K562 (cell line): Measurements from ENCODE around the gene LY6G6F. TPM values are rescaled to one million over a fixed set of nuclear protein-coding genes. Genes with fewer than 3 reads are reported as not detected.

ENCODE experiments used
- BCOR ChIP-seq: fragments of 450-650 bp; IDR thresholded peaks from 2 replicates; pipeline ENCODE4 v1.6.1; 2016
- BRD4 ChIP-seq: fragments of 200-600 bp; sonication (generic); IDR thresholded peaks from 2 replicates; pipeline ENCODE4 v1.6.1; 2017; ENCODE audit warnings: inconsistent platforms
- HOXB6 ChIP-seq: fragments of 250-450 bp; sonication (Bioruptor Pico); IDR thresholded peaks from 2 replicates; pipeline ENCODE4 v1.5.1; 2022; ENCODE audit warnings: mild to moderate bottlenecking, borderline replicate concordance
- KHSRP ChIP-seq: fragments of 450-650 bp; IDR thresholded peaks from 2 replicates; pipeline ENCODE4 v1.6.1; 2017
- MIER1 ChIP-seq: fragments of 450-650 bp; IDR thresholded peaks from 2 replicates; pipeline ENCODE4 v1.6.1; 2016; ENCODE audit warnings: antibody characterized with exemption, mild to moderate bottlenecking, low read depth
- NR2C1 ChIP-seq, 2 experiments: fragments of 450-650 bp; IDR thresholded peaks; 2 replicates each; pipeline ENCODE4 v1.6.1; 2017; ENCODE audit warnings: mild to moderate bottlenecking in 2 of 2, antibody characterized with exemption in 1 of 2, inconsistent platforms in 1 of 2, missing compliant biosample characterization in 1 of 2, missing genetic modification characterization in 1 of 2
- RCOR1 ChIP-seq, 2 experiments: IDR thresholded peaks; 2 replicates each; pipeline ENCODE4 v1.6.1; 2012; ENCODE audit warnings: low read depth in 2 of 2, low read length in 2 of 2, borderline replicate concordance in 1 of 2, improper control_type of control experiment in 1 of 2
- ZKSCAN8 ChIP-seq: fragments of 200-800 bp; sonication (Bioruptor generic); IDR thresholded peaks from 2 replicates; pipeline ENCODE4 v1.6.1; 2016; ENCODE audit warnings: missing genetic modification characterization, missing compliant biosample characterization
- ZNF146 ChIP-seq: IDR thresholded peaks from one replicate; pipeline ENCODE4 v1.6.1; 2018; ENCODE audit warnings: missing compliant biosample characterization; ENCODE audit not compliant: unreplicated experiment
- ZNF263 ChIP-seq: sonication (generic); formaldehyde crosslinking; IDR thresholded peaks from 2 replicates; pipeline ENCODE4 v1.8.0; 2022; ENCODE audit warnings: mild to moderate bottlenecking, missing genetic modification reagents, borderline replicate concordance
- ZNF707 ChIP-seq: fragments of 250-450 bp; sonication (Bioruptor Pico); conservative IDR thresholded peaks from 2 replicates; pipeline ENCODE4 v1.8.0; 2022; ENCODE audit warnings: inconsistent platforms, mild to moderate bottlenecking, moderate library complexity
- polyA plus RNA-seq, 8 experiments: library from polyadenylated mRNA; depleted of rRNA in 4 of 8; stranded (reverse) in 5 of 8; unstranded in 3 of 8; fragments of >200 nt; fragmentation: Nextera tagmentation in 2 of 8; fragmentation: Illumina TruSeq in 1 of 8; extraction: Ambion mirVana in 2 of 8; extraction: Trizol in 1 of 8; gene quantifications; 2 replicates each; pipeline versions ENCODE4 v1.2.1 to v1.2.3, GENCODE V29; 2011 to 2014; ENCODE audit warnings: inconsistent platforms in 1 of 8, missing spikeins in 1 of 8
- total RNA-seq, 7 experiments: library from RNA; depleted of rRNA in 6 of 7; stranded (reverse); fragments of >200 nt in 6 of 7; fragmentation: Illumina TruSeq in 2 of 7; extraction: Trizol in 2 of 7; gene quantifications; 2 replicates each; pipeline versions ENCODE4 v1.2.1 to v1.2.3, GENCODE V29; 2011 to 2021; ENCODE audit warnings: low replicate concordance in 1 of 7
- TF ChIP-seq, protein P1 (sequence below), 2 experiments: IDR thresholded peaks; 2 replicates each; pipeline ENCODE4 v1.6.1; 2012; ENCODE audit warnings: improper control_type of control experiment in 2 of 2, low read depth in 2 of 2, low read length in 2 of 2, borderline replicate concordance in 1 of 2
- TF ChIP-seq, protein P2 (sequence below): fragments of 450-650 bp; formaldehyde crosslinking; conservative IDR thresholded peaks from 2 replicates; pipeline ENCODE4 v1.4.0; 2022; ENCODE audit warnings: mild to moderate bottlenecking, missing genetic modification characterization
- TF ChIP-seq, protein P3 (sequence below): sonication (generic); formaldehyde crosslinking; IDR thresholded peaks from 2 replicates; pipeline ENCODE4 v1.8.0; 2022; ENCODE audit warnings: mild to moderate bottlenecking, missing genetic modification reagents
- TF ChIP-seq, protein P4 (sequence below): fragments of 250-450 bp; sonication (Bioruptor Pico); IDR thresholded peaks from 2 replicates; pipeline ENCODE4 v1.4.0; 2020

The LY6G6F gene
- total and polyA plus RNA-seq, 9 of the 15 experiments (the other 6 are each of a cell fraction or from before 2014, with no cell fraction given), result 0.14 to 0.50 (median 0.28) TPM; not detected in 2

DNA sequence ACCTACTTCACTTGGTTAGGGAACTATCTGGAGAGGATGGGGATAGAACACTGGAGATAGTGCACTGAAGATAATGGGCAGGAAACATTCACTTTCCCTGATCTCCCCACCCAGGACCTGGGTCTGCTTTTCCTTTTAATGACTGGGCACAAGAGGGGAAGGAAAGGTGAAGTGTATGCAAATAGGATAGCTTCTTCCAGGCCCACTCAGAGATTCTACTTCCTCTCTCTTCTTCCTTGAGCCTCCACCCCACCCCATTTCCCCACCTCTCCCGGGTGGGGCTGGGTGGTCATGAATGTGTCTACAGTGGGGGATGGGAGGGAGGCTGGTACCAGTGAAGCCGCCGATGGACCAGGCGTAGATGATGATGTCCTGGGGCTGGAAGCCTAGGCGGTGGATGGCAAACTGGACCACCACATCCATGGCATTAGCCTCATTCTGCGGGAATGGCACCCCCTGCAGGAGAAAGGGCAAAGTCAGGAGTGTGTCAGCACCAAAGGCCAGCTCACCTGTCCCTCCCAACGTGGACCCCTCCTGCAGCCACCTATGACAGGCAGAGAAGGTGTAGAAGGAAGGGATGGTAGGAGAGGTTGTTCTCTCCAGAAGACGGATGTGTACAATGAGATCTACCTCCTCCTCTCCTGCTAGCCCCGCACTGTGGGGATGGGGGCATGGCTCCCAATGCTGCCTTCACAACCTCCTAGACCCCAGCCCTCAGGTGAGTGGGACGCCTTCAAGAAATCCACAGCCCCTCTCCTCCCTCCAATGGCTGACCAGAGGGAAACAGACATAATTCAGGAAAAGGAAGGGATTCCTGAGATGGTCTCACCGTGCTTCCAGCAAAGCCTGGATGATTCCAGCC is 17.2 kb upstream of the LY6G6F start (continued):
- TF ChIP-seq, protein P1, sequence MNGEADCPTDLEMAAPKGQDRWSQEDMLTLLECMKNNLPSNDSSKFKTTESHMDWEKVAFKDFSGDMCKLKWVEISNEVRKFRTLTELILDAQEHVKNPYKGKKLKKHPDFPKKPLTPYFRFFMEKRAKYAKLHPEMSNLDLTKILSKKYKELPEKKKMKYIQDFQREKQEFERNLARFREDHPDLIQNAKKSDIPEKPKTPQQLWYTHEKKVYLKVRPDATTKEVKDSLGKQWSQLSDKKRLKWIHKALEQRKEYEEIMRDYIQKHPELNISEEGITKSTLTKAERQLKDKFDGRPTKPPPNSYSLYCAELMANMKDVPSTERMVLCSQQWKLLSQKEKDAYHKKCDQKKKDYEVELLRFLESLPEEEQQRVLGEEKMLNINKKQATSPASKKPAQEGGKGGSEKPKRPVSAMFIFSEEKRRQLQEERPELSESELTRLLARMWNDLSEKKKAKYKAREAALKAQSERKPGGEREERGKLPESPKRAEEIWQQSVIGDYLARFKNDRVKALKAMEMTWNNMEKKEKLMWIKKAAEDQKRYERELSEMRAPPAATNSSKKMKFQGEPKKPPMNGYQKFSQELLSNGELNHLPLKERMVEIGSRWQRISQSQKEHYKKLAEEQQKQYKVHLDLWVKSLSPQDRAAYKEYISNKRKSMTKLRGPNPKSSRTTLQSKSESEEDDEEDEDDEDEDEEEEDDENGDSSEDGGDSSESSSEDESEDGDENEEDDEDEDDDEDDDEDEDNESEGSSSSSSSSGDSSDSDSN (IDR thresholded peaks at IDR 0.05; ENCODE audit: borderline replicate concordance in 1 of 2, low read depth in 2 of 2, low read length in 2 of 2), result no peak
- no peak for TF ChIP-seq BCOR
- TF ChIP-seq, protein P2, sequence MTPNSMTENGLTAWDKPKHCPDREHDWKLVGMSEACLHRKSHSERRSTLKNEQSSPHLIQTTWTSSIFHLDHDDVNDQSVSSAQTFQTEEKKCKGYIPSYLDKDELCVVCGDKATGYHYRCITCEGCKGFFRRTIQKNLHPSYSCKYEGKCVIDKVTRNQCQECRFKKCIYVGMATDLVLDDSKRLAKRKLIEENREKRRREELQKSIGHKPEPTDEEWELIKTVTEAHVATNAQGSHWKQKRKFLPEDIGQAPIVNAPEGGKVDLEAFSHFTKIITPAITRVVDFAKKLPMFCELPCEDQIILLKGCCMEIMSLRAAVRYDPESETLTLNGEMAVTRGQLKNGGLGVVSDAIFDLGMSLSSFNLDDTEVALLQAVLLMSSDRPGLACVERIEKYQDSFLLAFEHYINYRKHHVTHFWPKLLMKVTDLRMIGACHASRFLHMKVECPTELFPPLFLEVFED (CRISPR knock-in tag), result no peak
- no peak for TF ChIP-seq ZKSCAN8 (CRISPR knock-in tag)
- no peak for TF ChIP-seq ZNF707
- TF ChIP-seq MIER1, result no peak
- TF ChIP-seq, protein P3, sequence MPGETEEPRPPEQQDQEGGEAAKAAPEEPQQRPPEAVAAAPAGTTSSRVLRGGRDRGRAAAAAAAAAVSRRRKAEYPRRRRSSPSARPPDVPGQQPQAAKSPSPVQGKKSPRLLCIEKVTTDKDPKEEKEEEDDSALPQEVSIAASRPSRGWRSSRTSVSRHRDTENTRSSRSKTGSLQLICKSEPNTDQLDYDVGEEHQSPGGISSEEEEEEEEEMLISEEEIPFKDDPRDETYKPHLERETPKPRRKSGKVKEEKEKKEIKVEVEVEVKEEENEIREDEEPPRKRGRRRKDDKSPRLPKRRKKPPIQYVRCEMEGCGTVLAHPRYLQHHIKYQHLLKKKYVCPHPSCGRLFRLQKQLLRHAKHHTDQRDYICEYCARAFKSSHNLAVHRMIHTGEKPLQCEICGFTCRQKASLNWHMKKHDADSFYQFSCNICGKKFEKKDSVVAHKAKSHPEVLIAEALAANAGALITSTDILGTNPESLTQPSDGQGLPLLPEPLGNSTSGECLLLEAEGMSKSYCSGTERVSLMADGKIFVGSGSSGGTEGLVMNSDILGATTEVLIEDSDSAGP (CRISPR knock-in tag), result 0 out of 2 replicates have a peak, but pooled peaks have one; percentile 22
- TF ChIP-seq KHSRP, result no peak
- TF ChIP-seq HOXB6 (CRISPR knock-in tag), result no peak
- no peak for TF ChIP-seq ZNF146 (CRISPR knock-in tag)
- TF ChIP-seq, protein P4, sequence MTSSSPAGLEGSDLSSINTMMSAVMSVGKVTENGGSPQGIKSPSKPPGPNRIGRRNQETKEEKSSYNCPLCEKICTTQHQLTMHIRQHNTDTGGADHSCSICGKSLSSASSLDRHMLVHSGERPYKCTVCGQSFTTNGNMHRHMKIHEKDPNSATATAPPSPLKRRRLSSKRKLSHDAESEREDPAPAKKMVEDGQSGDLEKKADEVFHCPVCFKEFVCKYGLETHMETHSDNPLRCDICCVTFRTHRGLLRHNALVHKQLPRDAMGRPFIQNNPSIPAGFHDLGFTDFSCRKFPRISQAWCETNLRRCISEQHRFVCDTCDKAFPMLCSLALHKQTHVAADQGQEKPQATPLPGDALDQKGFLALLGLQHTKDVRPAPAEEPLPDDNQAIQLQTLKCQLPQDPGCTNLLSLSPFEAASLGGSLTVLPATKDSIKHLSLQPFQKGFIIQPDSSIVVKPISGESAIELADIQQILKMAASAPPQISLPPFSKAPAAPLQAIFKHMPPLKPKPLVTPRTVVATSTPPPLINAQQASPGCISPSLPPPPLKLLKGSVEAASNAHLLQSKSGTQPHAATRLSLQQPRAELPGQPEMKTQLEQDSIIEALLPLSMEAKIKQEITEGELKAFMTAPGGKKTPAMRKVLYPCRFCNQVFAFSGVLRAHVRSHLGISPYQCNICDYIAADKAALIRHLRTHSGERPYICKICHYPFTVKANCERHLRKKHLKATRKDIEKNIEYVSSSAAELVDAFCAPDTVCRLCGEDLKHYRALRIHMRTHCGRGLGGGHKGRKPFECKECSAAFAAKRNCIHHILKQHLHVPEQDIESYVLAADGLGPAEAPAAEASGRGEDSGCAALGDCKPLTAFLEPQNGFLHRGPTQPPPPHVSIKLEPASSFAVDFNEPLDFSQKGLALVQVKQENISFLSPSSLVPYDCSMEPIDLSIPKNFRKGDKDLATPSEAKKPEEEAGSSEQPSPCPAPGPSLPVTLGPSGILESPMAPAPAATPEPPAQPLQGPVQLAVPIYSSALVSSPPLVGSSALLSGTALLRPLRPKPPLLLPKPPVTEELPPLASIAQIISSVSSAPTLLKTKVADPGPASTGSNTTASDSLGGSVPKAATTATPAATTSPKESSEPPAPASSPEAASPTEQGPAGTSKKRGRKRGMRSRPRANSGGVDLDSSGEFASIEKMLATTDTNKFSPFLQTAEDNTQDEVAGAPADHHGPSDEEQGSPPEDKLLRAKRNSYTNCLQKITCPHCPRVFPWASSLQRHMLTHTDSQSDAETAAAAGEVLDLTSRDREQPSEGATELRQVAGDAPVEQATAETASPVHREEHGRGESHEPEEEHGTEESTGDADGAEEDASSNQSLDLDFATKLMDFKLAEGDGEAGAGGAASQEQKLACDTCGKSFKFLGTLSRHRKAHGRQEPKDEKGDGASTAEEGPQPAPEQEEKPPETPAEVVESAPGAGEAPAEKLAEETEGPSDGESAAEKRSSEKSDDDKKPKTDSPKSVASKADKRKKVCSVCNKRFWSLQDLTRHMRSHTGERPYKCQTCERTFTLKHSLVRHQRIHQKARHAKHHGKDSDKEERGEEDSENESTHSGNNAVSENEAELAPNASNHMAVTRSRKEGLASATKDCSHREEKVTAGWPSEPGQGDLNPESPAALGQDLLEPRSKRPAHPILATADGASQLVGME (CRISPR knock-in tag), result peak; percentile 30; the same call in 1 of the 2 replicates
- TF ChIP-seq RCOR1 (IDR thresholded peaks at IDR 0.05; ENCODE audit: borderline replicate concordance in 1 of 2, low read depth in 2 of 2, low read length in 2 of 2), result 0 out of 4 replicates have a peak, but pooled peaks of 1 of the 2 experiments have one; percentile 48
- no peak for TF ChIP-seq BRD4
- no peak; the same call in 1 of the 2 replicates for TF ChIP-seq NR2C1 (IDR thresholded peaks at IDR 0.05)
- no peak for TF ChIP-seq NR2C1 (tag; IDR thresholded peaks at IDR 0.05)
- no peak for TF ChIP-seq ZNF263 (CRISPR knock-in tag)
